ENCODE data around the gene TOMM40L.

DNA sequence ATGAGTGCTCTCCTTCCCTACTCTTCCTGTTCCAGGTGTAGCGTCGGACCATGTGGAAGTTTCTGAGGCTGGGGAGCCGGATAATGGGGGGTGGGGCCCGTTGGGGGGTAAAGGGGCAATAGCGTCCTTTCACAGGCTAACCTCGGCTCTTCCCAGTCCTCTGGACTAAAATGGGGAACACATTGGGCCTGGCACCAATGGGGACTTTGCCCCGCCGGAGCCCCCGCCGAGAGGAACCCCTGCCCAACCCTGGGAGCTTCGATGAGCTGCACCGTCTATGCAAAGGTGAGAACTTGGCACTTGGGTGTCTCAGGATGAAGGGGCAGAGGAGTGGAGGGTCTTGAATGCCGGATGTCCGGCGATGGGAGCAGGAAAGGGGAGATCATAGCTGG is 456 bp downstream of the TOMM40L start:
- TF ChIP-seq, protein P1, sequence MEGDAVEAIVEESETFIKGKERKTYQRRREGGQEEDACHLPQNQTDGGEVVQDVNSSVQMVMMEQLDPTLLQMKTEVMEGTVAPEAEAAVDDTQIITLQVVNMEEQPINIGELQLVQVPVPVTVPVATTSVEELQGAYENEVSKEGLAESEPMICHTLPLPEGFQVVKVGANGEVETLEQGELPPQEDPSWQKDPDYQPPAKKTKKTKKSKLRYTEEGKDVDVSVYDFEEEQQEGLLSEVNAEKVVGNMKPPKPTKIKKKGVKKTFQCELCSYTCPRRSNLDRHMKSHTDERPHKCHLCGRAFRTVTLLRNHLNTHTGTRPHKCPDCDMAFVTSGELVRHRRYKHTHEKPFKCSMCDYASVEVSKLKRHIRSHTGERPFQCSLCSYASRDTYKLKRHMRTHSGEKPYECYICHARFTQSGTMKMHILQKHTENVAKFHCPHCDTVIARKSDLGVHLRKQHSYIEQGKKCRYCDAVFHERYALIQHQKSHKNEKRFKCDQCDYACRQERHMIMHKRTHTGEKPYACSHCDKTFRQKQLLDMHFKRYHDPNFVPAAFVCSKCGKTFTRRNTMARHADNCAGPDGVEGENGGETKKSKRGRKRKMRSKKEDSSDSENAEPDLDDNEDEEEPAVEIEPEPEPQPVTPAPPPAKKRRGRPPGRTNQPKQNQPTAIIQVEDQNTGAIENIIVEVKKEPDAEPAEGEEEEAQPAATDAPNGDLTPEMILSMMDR (IDR thresholded peaks at IDR 0.05; ENCODE audit: low read length) = no peak
- TF ChIP-seq EZH2 (IDR thresholded peaks at IDR 0.05; ENCODE audit: borderline replicate concordance, low read length) = no peak
